ENCODE results near the gene CFD. TPM values are rescaled to one million over a fixed set of nuclear protein-coding genes. Genes with fewer than 3 reads are reported as not detected.

CFD gene
- total RNA-seq, 1 experiment from 2014 or later, result 1.9 TPM

DNA sequence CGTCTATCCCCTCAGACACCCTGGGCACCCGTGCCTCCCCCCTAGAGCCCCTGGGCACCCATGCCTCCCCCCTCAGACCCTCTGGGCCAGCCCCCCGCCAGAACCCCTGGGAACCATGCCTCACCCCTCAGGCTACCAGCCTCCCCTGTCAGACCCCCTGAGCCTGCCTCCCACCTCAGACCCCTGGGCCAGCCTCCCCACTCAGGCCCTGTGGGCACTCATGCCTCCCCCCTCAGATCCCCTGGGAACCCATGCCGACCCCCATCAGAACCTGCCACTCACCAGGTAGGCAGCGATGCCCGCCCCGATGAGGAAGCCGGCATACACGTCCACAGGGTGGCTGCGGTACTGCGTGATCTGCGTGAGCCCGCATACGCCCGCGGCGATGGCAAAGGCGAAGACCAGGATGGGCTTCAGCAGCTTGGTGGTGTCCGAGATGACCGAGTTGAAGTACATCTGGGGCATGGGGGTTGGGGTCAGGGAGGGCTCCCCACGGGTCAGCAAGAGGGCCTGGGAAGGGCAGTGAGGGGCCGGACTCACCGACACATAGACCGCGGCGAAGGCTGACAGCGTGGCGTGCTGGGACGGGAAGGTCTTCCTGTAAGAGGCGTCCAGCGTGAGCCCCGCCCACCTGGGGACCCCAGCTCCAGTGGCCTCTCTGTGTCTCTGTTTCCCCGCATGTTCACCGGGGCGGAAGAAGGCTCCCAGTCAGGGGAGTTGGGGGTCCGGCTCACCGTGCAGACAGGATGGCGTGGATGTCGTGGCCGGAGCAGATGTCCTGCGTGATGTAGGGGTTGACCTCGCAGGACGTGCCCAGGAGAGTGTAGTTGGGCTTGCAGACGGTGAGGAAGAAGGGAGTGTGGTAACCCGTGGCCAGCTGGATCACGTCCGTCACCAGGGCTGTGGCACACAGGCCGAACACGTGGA lies 45.0 kb upstream of the CFD start:
- Histone ChIP-seq H2AFZ (ENCODE audit: low read length) (no peak overlapping the region), H3K79me1 (ENCODE audit: insufficient read depth, low read depth, low read length, poor library complexity, severe bottlenecking) (no peaks in the 10 kb centered on the region), H3K4me2 (ENCODE audit: insufficient read depth, insufficient read length, low read length) (no peak overlapping the region), H3K56ac (ENCODE audit: insufficient read length, low read depth, low read length) (no peak overlapping the region), H4K8ac (replicated peaks; ENCODE audit: insufficient read length, low read depth, low read length) (no peak overlapping the region), H4K20me1 (ENCODE audit: control insufficient read depth, insufficient read depth, insufficient read length) (no peaks in the 10 kb centered on the region), H3T11ph (ENCODE audit: low read length) (no peak overlapping the region), H3K14ac (ENCODE audit: insufficient read depth, low read length) (no peak overlapping the region), H3K23me2 (ENCODE audit: insufficient read length, low read depth, low read length, poor library complexity, severe bottlenecking) (no peaks in the 10 kb centered on the region), H3K4ac (ENCODE audit: low read depth, low read length) (no peak overlapping the region), H3K23ac (ENCODE audit: insufficient read length, low read depth, low read length) (no peak overlapping the region), H2BK120ac (ENCODE audit: low read depth, low read length, poor library complexity, severe bottlenecking) (no peak overlapping the region), H3K27me3 (ENCODE audit: insufficient read depth, low read length) (no peaks in the 10 kb centered on the region), H3K79me2 (ENCODE audit: insufficient read depth, low read length) (no peaks in the 10 kb centered on the region), H4K5ac (ENCODE audit: insufficient read length, low read depth, low read length) (no peak overlapping the region), H3K18ac (ENCODE audit: insufficient read length, low read depth, low read length) (no peak overlapping the region), H2AK5ac (ENCODE audit: insufficient read length, low read length) (no peak overlapping the region), H3K4me1 (ENCODE audit: insufficient read depth, low read length) (no peaks in the 10 kb centered on the region), H2BK20ac (ENCODE audit: low read depth, low read length, poor library complexity, severe bottlenecking) (no peak overlapping the region), H3K27ac (ENCODE audit: insufficient read length, low read depth, low read length) (no peak overlapping the region), H2BK5ac (ENCODE audit: insufficient read length, low read length) (no peak overlapping the region), H3K9me3 (ENCODE audit: control insufficient read depth, low read depth, low read length) (no peaks in the 10 kb centered on the region), H2BK12ac (ENCODE audit: insufficient read length, low read depth, low read length) (no peak overlapping the region), H2BK15ac (ENCODE audit: low read depth, low read length) (no peak overlapping the region), H4K91ac (ENCODE audit: insufficient read length, low read depth, low read length) (no peak overlapping the region), H3K9ac (ENCODE audit: extremely low read depth, insufficient read length, low read length) (no peak overlapping the region)
- Mint-ChIP-seq H3K4me3 (peak overlapping the region in 1 of 2 experiments; percentile 18; a peak in 2 of 5 replicates), H3K36me3 (ENCODE audit: insufficient read depth in 1 of 3, low read depth in 3 of 3) (peaks cover 27 to 52% (median 52%) of the 10 kb centered on the region in 3 experiments), H3K4me1 (0 out of 4 replicates have a peak, but pooled peaks cover 0 to 3% of the 10 kb centered on the region in 2 experiments), H3K27me3 (ENCODE audit: low read depth) (peaks cover 3% of the 10 kb centered on the region; the same call in 1 of the 2 replicates), H3K27ac (peak overlapping the region; percentile 53 to 82 (median 58); a peak in 5 of 7 replicates), H3K9me3 (no peaks in the 10 kb centered on the region; a peak in 1 of 5 replicates)
- no peak for DNase-seq
- TF ChIP-seq, protein P1, sequence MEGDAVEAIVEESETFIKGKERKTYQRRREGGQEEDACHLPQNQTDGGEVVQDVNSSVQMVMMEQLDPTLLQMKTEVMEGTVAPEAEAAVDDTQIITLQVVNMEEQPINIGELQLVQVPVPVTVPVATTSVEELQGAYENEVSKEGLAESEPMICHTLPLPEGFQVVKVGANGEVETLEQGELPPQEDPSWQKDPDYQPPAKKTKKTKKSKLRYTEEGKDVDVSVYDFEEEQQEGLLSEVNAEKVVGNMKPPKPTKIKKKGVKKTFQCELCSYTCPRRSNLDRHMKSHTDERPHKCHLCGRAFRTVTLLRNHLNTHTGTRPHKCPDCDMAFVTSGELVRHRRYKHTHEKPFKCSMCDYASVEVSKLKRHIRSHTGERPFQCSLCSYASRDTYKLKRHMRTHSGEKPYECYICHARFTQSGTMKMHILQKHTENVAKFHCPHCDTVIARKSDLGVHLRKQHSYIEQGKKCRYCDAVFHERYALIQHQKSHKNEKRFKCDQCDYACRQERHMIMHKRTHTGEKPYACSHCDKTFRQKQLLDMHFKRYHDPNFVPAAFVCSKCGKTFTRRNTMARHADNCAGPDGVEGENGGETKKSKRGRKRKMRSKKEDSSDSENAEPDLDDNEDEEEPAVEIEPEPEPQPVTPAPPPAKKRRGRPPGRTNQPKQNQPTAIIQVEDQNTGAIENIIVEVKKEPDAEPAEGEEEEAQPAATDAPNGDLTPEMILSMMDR (conservative IDR thresholded peaks at IDR 0.05), result no peak
- WGBS (ENCODE audit: extremely low coverage, insufficient read length, low lambda C conversion rate), result no CpG with 5 or more reads among the region's 49 CpGs

Measured in H9 (cell line).